MM.1S (cell line): ENCODE measurements around the gene ALKBH5.

Experiments used
- EZH2 ChIP-seq: fragments of 300-600 bp; sonication (generic); optimal IDR thresholded peaks from 2 replicates; pipeline ENCODE3; 2017; ENCODE audit warnings: low read depth, mild to moderate bottlenecking, antibody characterized with exemption, low read length, mixed read lengths
- EZH2phosphoT487 ChIP-seq: fragments of 300-600 bp; sonication (generic); IDR thresholded peaks from 2 replicates; pipeline ENCODE4 v1.6.1; 2018; ENCODE audit warnings: antibody characterized with exemption, low read length
- TF ChIP-seq, protein P1 (sequence below): fragments of 300-600 bp; sonication (generic); IDR thresholded peaks from 2 replicates; pipeline ENCODE4 v1.5.1; 2016; ENCODE audit warnings: antibody characterized with exemption, low read length, mixed read lengths

DNA sequence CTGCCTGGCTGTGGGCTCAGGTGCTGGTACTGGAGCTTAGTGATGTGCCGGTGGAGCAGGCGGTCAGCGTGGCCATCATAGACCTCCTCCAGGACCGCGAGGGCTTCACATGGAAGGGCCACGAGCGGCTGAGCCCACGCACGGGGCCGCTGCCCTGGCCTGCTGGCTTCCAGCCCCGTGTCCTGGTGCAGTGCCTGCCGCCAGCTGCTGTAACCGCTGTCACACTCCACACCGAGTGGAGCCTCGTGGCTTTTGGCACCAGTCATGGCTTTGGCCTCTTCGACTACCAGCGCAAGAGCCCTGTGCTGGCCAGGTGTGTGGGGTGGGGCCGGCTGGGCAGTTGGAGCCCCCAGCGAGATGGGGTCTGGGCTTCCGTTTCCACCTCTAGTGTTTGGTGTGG, 53.8 kb downstream of the ALKBH5 start:
- TF ChIP-seq, protein P1, sequence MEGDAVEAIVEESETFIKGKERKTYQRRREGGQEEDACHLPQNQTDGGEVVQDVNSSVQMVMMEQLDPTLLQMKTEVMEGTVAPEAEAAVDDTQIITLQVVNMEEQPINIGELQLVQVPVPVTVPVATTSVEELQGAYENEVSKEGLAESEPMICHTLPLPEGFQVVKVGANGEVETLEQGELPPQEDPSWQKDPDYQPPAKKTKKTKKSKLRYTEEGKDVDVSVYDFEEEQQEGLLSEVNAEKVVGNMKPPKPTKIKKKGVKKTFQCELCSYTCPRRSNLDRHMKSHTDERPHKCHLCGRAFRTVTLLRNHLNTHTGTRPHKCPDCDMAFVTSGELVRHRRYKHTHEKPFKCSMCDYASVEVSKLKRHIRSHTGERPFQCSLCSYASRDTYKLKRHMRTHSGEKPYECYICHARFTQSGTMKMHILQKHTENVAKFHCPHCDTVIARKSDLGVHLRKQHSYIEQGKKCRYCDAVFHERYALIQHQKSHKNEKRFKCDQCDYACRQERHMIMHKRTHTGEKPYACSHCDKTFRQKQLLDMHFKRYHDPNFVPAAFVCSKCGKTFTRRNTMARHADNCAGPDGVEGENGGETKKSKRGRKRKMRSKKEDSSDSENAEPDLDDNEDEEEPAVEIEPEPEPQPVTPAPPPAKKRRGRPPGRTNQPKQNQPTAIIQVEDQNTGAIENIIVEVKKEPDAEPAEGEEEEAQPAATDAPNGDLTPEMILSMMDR = no peak
- TF ChIP-seq EZH2 (no peak), EZH2phosphoT487 (no peak)
